H1 (cell line): ENCODE data around the gene MYH13. TPM values are rescaled to one million over a fixed set of nuclear protein-coding genes. Genes with fewer than 3 reads are reported as not detected.

Experiments
- CTCF ChIA-PET: fragments of 300-600 bp; sonication (Branson Sonifier 250); formaldehyde crosslinking; loops from one replicate; lab custom pipeline; 2021; ENCODE audit not compliant: partially characterized antibody; lab: Charles Lee
- POLR2A ChIA-PET: fragments of 300-600 bp; sonication (Branson Sonifier 250); formaldehyde crosslinking; loops from one replicate; lab custom pipeline; 2021; ENCODE audit warnings: inconsistent platforms; ENCODE audit not compliant: partially characterized antibody; lab: Charles Lee
- DNase-seq, 2 experiments: peaks; one replicate each; pipeline versions ENCODE4 v3.0.0 to v3.0.0-alpha.2; 2010 to 2022; ENCODE audit warnings: low spot score in 2 of 2, low read depth in 1 of 2, mixed read lengths in 1 of 2
- FAIRE-seq: peaks from 2 replicates; lab custom pipeline; 2011; peaks lifted over from hg19 to GRCh38; lab: Jason Lieb, UNC
- H2AFZ ChIP-seq: 2 replicates; pipeline ENCODE4 v1.8.1; 2012; ENCODE audit warnings: low read length, inconsistent platforms
- H2AK5ac ChIP-seq: 2 replicates; pipeline ENCODE4 v1.6.1; 2013; ENCODE audit warnings: low read depth, low read length
- H2BK120ac ChIP-seq: replicated peaks from 2 replicates; pipeline ENCODE3; 2013; ENCODE audit warnings: low read depth, low read length, inconsistent platforms
- H2BK12ac ChIP-seq: 2 replicates; pipeline ENCODE4 v1.6.1; 2013; ENCODE audit warnings: low read depth, low read length
- H2BK15ac ChIP-seq: 2 replicates; pipeline ENCODE4 v1.6.1; 2013; ENCODE audit warnings: low read length
- H2BK20ac ChIP-seq: 2 replicates; pipeline ENCODE4 v1.6.1; 2013; ENCODE audit warnings: low read length
- H2BK5ac ChIP-seq: 2 replicates; pipeline ENCODE4 v1.6.1; 2013; ENCODE audit warnings: low read depth, low read length
- H3K14ac ChIP-seq: 2 replicates; pipeline ENCODE4 v1.6.1; 2013; ENCODE audit warnings: inconsistent platforms; ENCODE audit not compliant: insufficient read length
- H3K18ac ChIP-seq: 2 replicates; pipeline ENCODE4 v1.6.1; 2013; ENCODE audit warnings: low read length; ENCODE audit errors: extremely low read depth
- H3K23ac ChIP-seq: 2 replicates; pipeline ENCODE4 v1.6.1; 2013; ENCODE audit warnings: inconsistent platforms; ENCODE audit not compliant: insufficient read length
- H3K23me2 ChIP-seq: 2 replicates; pipeline ENCODE4 v1.6.1; 2013; ENCODE audit warnings: low read depth, low read length
- H3K27ac ChIP-seq: 2 replicates; pipeline ENCODE4 v1.6.1; 2011; ENCODE audit warnings: low read depth, low read length, inconsistent platforms
- H3K27me3 ChIP-seq, 4 experiments: replicated peaks in 1 of 4; 1 replicate in 1 of 4; 2 replicates in 3 of 4; pipeline versions ENCODE4 v1.6.1 to v1.8.1; 2011 to 2013; ENCODE audit warnings: low read length in 3 of 4, mild to moderate bottlenecking in 3 of 4, inconsistent platforms in 2 of 4, mixed read lengths in 2 of 4, moderate library complexity in 1 of 4; ENCODE audit not compliant: control insufficient read depth in 3 of 4, insufficient read depth in 3 of 4; ENCODE audit errors: extremely low read depth in 1 of 4
- H3K36me3 ChIP-seq, 4 experiments: 2 replicates each; pipeline versions ENCODE4 v1.6.1 to v1.8.1; 2011 to 2013; ENCODE audit warnings: mild to moderate bottlenecking in 4 of 4, low read length in 3 of 4, moderate library complexity in 2 of 4, control low read depth in 1 of 4, inconsistent platforms in 1 of 4; ENCODE audit not compliant: insufficient read depth in 4 of 4, control insufficient read depth in 2 of 4
- H3K4ac ChIP-seq: replicated peaks from 2 replicates; pipeline ENCODE3; 2013; ENCODE audit warnings: low read length, low read depth, mixed read lengths, inconsistent platforms; ENCODE audit not compliant: insufficient read length
- H3K4me1 ChIP-seq, 4 experiments: replicated peaks in 1 of 4; 1 replicate in 1 of 4; 2 replicates in 3 of 4; pipeline versions ENCODE4 v1.6.1 to v1.8.1; 2011 to 2013; ENCODE audit warnings: low read length in 3 of 4, inconsistent platforms in 2 of 4, mixed read lengths in 1 of 4; ENCODE audit not compliant: insufficient read depth in 4 of 4, control insufficient read depth in 3 of 4
- H3K4me2 ChIP-seq, 2 experiments: 2 replicates each; pipeline versions ENCODE4 v1.6.1 to v1.8.1; 2011 to 2013; ENCODE audit warnings: low read depth in 2 of 2, low read length in 2 of 2, control low read depth in 1 of 2, inconsistent platforms in 1 of 2, mild to moderate bottlenecking in 1 of 2; ENCODE audit not compliant: insufficient read depth in 1 of 2
- H3K4me3 ChIP-seq, 4 experiments: fragments of 200-600, 300-600 bp in 1 of 4; sonication (generic), shearing (Covaris generic), sonication (Bioruptor Twin) in 1 of 4; 2 replicates each; pipeline versions ENCODE4 v1.5.1 to v1.8.1; 2011 to 2016; ENCODE audit warnings: low read length in 4 of 4, low read depth in 3 of 4, control low read depth in 2 of 4, inconsistent platforms in 2 of 4, mild to moderate bottlenecking in 2 of 4, mixed read lengths in 1 of 4, moderate library complexity in 1 of 4; ENCODE audit not compliant: insufficient read depth in 2 of 4; ENCODE audit errors: extremely low read depth in 1 of 4
- H3K56ac ChIP-seq: replicated peaks from 2 replicates; pipeline ENCODE3; 2013; ENCODE audit warnings: low read depth, mild to moderate bottlenecking, mixed read lengths, low read length, inconsistent platforms; ENCODE audit not compliant: insufficient read length
- H3K79me1 ChIP-seq: 2 replicates; pipeline ENCODE4 v1.6.1; 2013; ENCODE audit warnings: low read depth, low read length, control low read depth
- H3K79me2 ChIP-seq, 2 experiments: 2 replicates each; pipeline versions ENCODE4 v1.6.1 to v1.8.1; 2012 to 2013; ENCODE audit warnings: low read length in 2 of 2, mild to moderate bottlenecking in 2 of 2, inconsistent platforms in 1 of 2; ENCODE audit not compliant: insufficient read depth in 2 of 2, control insufficient read depth in 1 of 2
- H3K9ac ChIP-seq, 4 experiments: replicated peaks in 1 of 4; 1 replicate in 1 of 4; 2 replicates in 3 of 4; pipeline versions ENCODE4 v1.6.1 to v1.8.1; 2011 to 2013; ENCODE audit warnings: low read depth in 3 of 4, low read length in 3 of 4, control low read depth in 2 of 4, mild to moderate bottlenecking in 2 of 4, moderate library complexity in 2 of 4, inconsistent platforms in 1 of 4; ENCODE audit errors: extremely low read depth in 1 of 4
- H3K9me3 ChIP-seq, 2 experiments: 2 replicates each; pipeline versions ENCODE4 v1.6.1 to v1.8.1; 2012 to 2013; ENCODE audit warnings: mild to moderate bottlenecking in 2 of 2, moderate library complexity in 2 of 2, control low read depth in 1 of 2, inconsistent platforms in 1 of 2, low read depth in 1 of 2, low read length in 1 of 2, mixed read lengths in 1 of 2; ENCODE audit not compliant: insufficient read depth in 2 of 2
- H4K20me1 ChIP-seq, 2 experiments: replicated peaks in 1 of 2; 2 replicates each; pipeline versions ENCODE3 to v1.8.1; 2011 to 2013; ENCODE audit warnings: inconsistent platforms in 2 of 2, low read length in 2 of 2, mild to moderate bottlenecking in 1 of 2; ENCODE audit not compliant: insufficient read depth in 2 of 2, control insufficient read depth in 1 of 2
- H4K5ac ChIP-seq: 2 replicates; pipeline ENCODE4 v1.6.1; 2013; ENCODE audit warnings: low read length, low read depth, mixed read lengths, inconsistent platforms; ENCODE audit not compliant: insufficient read length
- H4K8ac ChIP-seq: 2 replicates; pipeline ENCODE4 v1.8.0; 2013; ENCODE audit warnings: mild to moderate bottlenecking, moderate library complexity, low read length, inconsistent platforms; ENCODE audit not compliant: insufficient read depth; ENCODE audit errors: extremely low read depth
- H4K91ac ChIP-seq: replicated peaks from 2 replicates; pipeline ENCODE3; 2013; ENCODE audit warnings: low read length, mixed read lengths, inconsistent platforms; ENCODE audit not compliant: insufficient read length
- BCL11A ChIP-seq, 2 experiments: IDR thresholded peaks; one replicate each; pipeline ENCODE4 v1.6.1; 2011; ENCODE audit warnings: low read depth in 2 of 2, low read length in 2 of 2, mild to moderate bottlenecking in 2 of 2
- CEBPB ChIP-seq: IDR thresholded peaks from 2 replicates; pipeline ENCODE4 v1.6.1; 2012; ENCODE audit warnings: low read depth, low read length
- EZH2 ChIP-seq: fragments of 200-600 bp; sonication (generic); IDR thresholded peaks from 2 replicates; pipeline ENCODE4 v1.7.1; 2012; ENCODE audit warnings: low read depth, mild to moderate bottlenecking, moderate library complexity, low read length, inconsistent platforms; ENCODE audit not compliant: severe bottlenecking
- FOSL1 ChIP-seq: IDR thresholded peaks from 2 replicates; pipeline ENCODE4 v1.6.1; 2011; ENCODE audit warnings: mild to moderate bottlenecking, low read depth, low read length, moderate library complexity; ENCODE audit not compliant: insufficient read depth
- GABPA ChIP-seq: IDR thresholded peaks from 2 replicates; pipeline ENCODE4 v1.6.1; 2011; ENCODE audit warnings: mild to moderate bottlenecking, low read length, moderate library complexity, borderline replicate concordance; ENCODE audit not compliant: insufficient read depth
- HDAC6 ChIP-seq: IDR thresholded peaks from one replicate; pipeline ENCODE4 v1.7.1; 2012; ENCODE audit warnings: low read depth, mild to moderate bottlenecking, inconsistent platforms, low read length, moderate library complexity
- JUN ChIP-seq: IDR thresholded peaks from 2 replicates; pipeline ENCODE4 v1.6.1; 2011; ENCODE audit warnings: low read depth, mild to moderate bottlenecking, improper control_type of control experiment, low read length
- KDM1A ChIP-seq: fragments of 200-600, 300-600 bp; sonication (generic); IDR thresholded peaks from 2 replicates; pipeline ENCODE4 v1.7.1; 2016; ENCODE audit warnings: mild to moderate bottlenecking, low read length, borderline replicate concordance
- POLR2A ChIP-seq, 2 experiments: IDR thresholded peaks; 1 replicate in 1 of 2; 2 replicates in 1 of 2; pipeline ENCODE4 v1.6.1; 2011; ENCODE audit warnings: low read depth in 2 of 2, low read length in 2 of 2, mild to moderate bottlenecking in 2 of 2; ENCODE audit errors: control extremely low read depth in 1 of 2
- RFX5 ChIP-seq: IDR thresholded peaks from 2 replicates; pipeline ENCODE4 v1.6.1; 2011; ENCODE audit warnings: low read depth, low read length, improper control_type of control experiment, borderline replicate concordance
- SAP30 ChIP-seq: fragments of 300-600 bp; sonication (generic); IDR thresholded peaks from 2 replicates; pipeline ENCODE4 v1.7.1; 2012; ENCODE audit warnings: low read length, moderate library complexity, mild to moderate bottlenecking, inconsistent platforms; ENCODE audit not compliant: insufficient read depth, insufficient replicate concordance
- TAF1 ChIP-seq: IDR thresholded peaks from 2 replicates; pipeline ENCODE4 v1.6.1; 2011; ENCODE audit warnings: mild to moderate bottlenecking, low read depth, low read length
- TAF7 ChIP-seq: optimal IDR thresholded peaks from 2 replicates; pipeline ENCODE3; 2011; ENCODE audit warnings: low read depth, mild to moderate bottlenecking, inconsistent platforms, low read length, moderate library complexity, borderline replicate concordance
- WGBS, 2 experiments: shearing (Covaris generic) in 1 of 2; methylation state at CpG; one replicate each; pipeline versions ENCODE4 v1.1.6 to v1.1.7; 2013 to 2015; ENCODE audit warnings: low lambda C conversion rate in 2 of 2, mixed read lengths in 2 of 2, inconsistent platforms in 1 of 2, low coverage in 1 of 2, missing lambda C conversion rate in 1 of 2; ENCODE audit not compliant: insufficient replicate concordance in 2 of 2, insufficient coverage in 1 of 2, insufficient read length in 1 of 2; ENCODE audit errors: extremely low coverage in 1 of 2, missing lambda C conversion rate in 1 of 2; 5-methylcytosine and 5-hydroxymethylcytosine counted together
- long read RNA-seq, 2 experiments: library from RNA in 1 of 2; library from capped mRNA in 1 of 2; stranded (forward); transcript quantifications; one replicate each; pipeline ENCODE4 v2.0.0, GENCODE V29; 2021; ENCODE audit warnings: inconsistent platforms in 1 of 2
- polyA minus RNA-seq, 3 experiments: library from RNA; depleted of rRNA, polyadenylated mRNA; stranded (reverse); fragments of >200 nt; gene quantifications; 1 replicate in 2 of 3; 2 replicates in 1 of 3; pipeline ENCODE4 v1.2.3, GENCODE V29; 2011
- polyA plus RNA-seq, 7 experiments: library from polyadenylated mRNA; depleted of rRNA in 3 of 7; stranded (reverse) in 5 of 7; unstranded in 2 of 7; fragments of >200 nt in 5 of 7; fragments of 200-250 nt in 2 of 7; gene quantifications; 1 replicate in 5 of 7; 2 replicates in 1 of 7; 4 replicates in 1 of 7; pipeline versions ENCODE4 v1.2.1 to v1.2.3, GENCODE V29; 2011 to 2013; ENCODE audit warnings: missing spikeins in 2 of 7, mixed read lengths in 2 of 7
- total RNA-seq: library from RNA; stranded (reverse); fragmentation: NEBNext Ultra II Directional; extraction: Animal tissue kit (Norgen Biotek cat#: 25700); gene quantifications from 2 replicates; pipeline ENCODE4 v1.2.1, GENCODE V29; 2021

MYH13 gene
- total RNA-seq (not detected in 2 replicates), polyA plus RNA-seq (2011; rRNA removed) (not detected in 2 replicates), polyA minus RNA-seq (2011; rRNA and poly(A)+ RNA removed) (not detected in 2 replicates)
- not detected for polyA plus RNA-seq (2011; cell fraction: cytosol; rRNA removed)
- polyA plus RNA-seq (2011; cell fraction: nucleus; rRNA removed), result not detected
- polyA plus RNA-seq (2012, experiment 1 of 2), result not detected in 4 replicates
- polyA plus RNA-seq (2012, experiment 2 of 2), result not detected
- polyA plus RNA-seq (2013, experiment 1 of 2), result not detected
- 0.02 TPM for polyA plus RNA-seq (2013, experiment 2 of 2)
- polyA minus RNA-seq (2011; cell fraction: cytosol; rRNA and poly(A)+ RNA removed), result not detected
- polyA minus RNA-seq (2011; cell fraction: nucleus; rRNA and poly(A)+ RNA removed), result not detected
- long read RNA-seq, experiment 1, result 0 reads
- long read RNA-seq, experiment 2, result 0 reads

- Histone ChIP-seq H4K8ac (no peak within 1 kb of the TSS), H4K91ac (no peak within 1 kb of the TSS), H4K20me1 (no peaks in the 10 kb centered on the region), H2BK15ac (no peak within 1 kb of the TSS), H2BK20ac (no peak within 1 kb of the TSS)
- TF ChIP-seq TAF1, result no peak
- no peak for TF ChIP-seq GABPA
- TF ChIP-seq JUN, result no peak
- no peak for TF ChIP-seq CEBPB
- no peak for TF ChIP-seq FOSL1
- TF ChIP-seq KDM1A, result no peak
- TF ChIP-seq SAP30, result no peak
- no peak for TF ChIP-seq RFX5
- no peak for TF ChIP-seq BCL11A (IDR thresholded peaks at IDR 0.05; ENCODE audit: low read depth in 2 of 2, low read length in 2 of 2)
- TF ChIP-seq TAF7, result no peak
- no peak for TF ChIP-seq HDAC6
- TF ChIP-seq POLR2A (IDR thresholded peaks at IDR 0.05; ENCODE audit: control extremely low read depth in 1 of 2, low read depth in 2 of 2, low read length in 2 of 2), result no peak
- TF ChIP-seq EZH2, result no peak
- TF ChIP-seq, all 59 proteins: peak for 0
- no peak within 1 kb of the TSS for H3K18ac ChIP-seq
- H2BK5ac ChIP-seq, result no peak within 1 kb of the TSS
- H2BK120ac ChIP-seq, result no peak within 1 kb of the TSS
- peak within 1 kb of the TSS; percentile 15; the same call in 1 of the 2 replicates for H2AFZ ChIP-seq
- no peak within 1 kb of the TSS for H3K14ac ChIP-seq
- no peak within 1 kb of the TSS for H3K4me3 ChIP-seq
- no peak within 1 kb of the TSS for H2BK12ac ChIP-seq
- H3K27me3 ChIP-seq, result no peaks in the 10 kb centered on the region
- no peak within 1 kb of the TSS for H3K9ac ChIP-seq
- no peak for FAIRE-seq
- ChIA-PET CTCF (interaction anchor here (0.8 to 2.8 kb wide), 5 partner anchors 8 to 244 kb away, joined by 3 to 10 read pairs (median 3); no protein-coding TSS in a partner anchor), POLR2A (no interaction called here)
- H3K79me2 ChIP-seq, result no peaks in the 10 kb centered on the region
- no peak within 1 kb of the TSS for H2AK5ac ChIP-seq
- H3K23me2 ChIP-seq, result no peaks in the 10 kb centered on the region
- no peaks in the 10 kb centered on the region for H3K36me3 ChIP-seq
- no peak within 1 kb of the TSS for H3K27ac ChIP-seq
- no peak within 1 kb of the TSS for H4K5ac ChIP-seq
- H3K4ac ChIP-seq, result no peak within 1 kb of the TSS
- 84% methylated on average over 5 of the region's 5 CpGs; no CpG with 5 or more reads in 1 of the 2 experiments for WGBS, 2 experiments
- no peak for DNase-seq
- no peak within 1 kb of the TSS for H3K23ac ChIP-seq
- H3K9me3 ChIP-seq, result no peaks in the 10 kb centered on the region
- H3K4me2 ChIP-seq, result no peak within 1 kb of the TSS
- no peaks in the 10 kb centered on the region for H3K4me1 ChIP-seq
- no peak within 1 kb of the TSS for H3K56ac ChIP-seq
- no peaks in the 10 kb centered on the region for H3K79me1 ChIP-seq
Observed at GRCh38 chr17:10372906-10373305, at the start of gene MYH13. TSS of gene MYH13 (minus strand) at chr17:10373006. CDS start at chr17:10364530, 8,476 bp downstream.
